Measurements from ENCODE around the gene CNTNAP2.

CNTNAP2 gene

GRCh38 chr7:146116521-146117222 lies at the start of gene CNTNAP2:
TSS of gene CNTNAP2 (plus strand) at chr7:146116801. CDS start at chr7:146116877, 76 bp downstream.
- no peak for DNase-seq

GRCh38 chr7:146067880-146068279 lies 48.7 kb upstream of the CNTNAP2 start:
- no peak for DNase-seq

- no peak for DNase-seq
Observed at GRCh38 chr7:146074195-146074765, 42.3 kb upstream of the CNTNAP2 start.

GRCh38 chr7:146076344-146076743 lies 40.3 kb upstream of the CNTNAP2 start:
- no peak for DNase-seq

- no peak for DNase-seq
Observed at GRCh38 chr7:146084086-146084485, 32.5 kb upstream of the CNTNAP2 start.

- peak; percentile 16 for DNase-seq
Observed at GRCh38 chr7:146090023-146090645, 26.5 kb upstream of the CNTNAP2 start.

GRCh38 chr7:146094356-146094755 lies 22.2 kb upstream of the CNTNAP2 start:
- no peak for DNase-seq

GRCh38 chr7:146096994-146097393 lies 19.6 kb upstream of the CNTNAP2 start:
- DNase-seq = no peak

GRCh38 chr7:146106319-146106718 lies 10.3 kb upstream of the CNTNAP2 start:
- DNase-seq = no peak

GRCh38 chr7:146112755-146113154 lies 3.8 kb upstream of the CNTNAP2 start:
- no peak for DNase-seq

- DNase-seq = no peak
Observed at GRCh38 chr7:146115548-146115850, 1.1 kb upstream of the CNTNAP2 start.

- peak; percentile 13 for DNase-seq
Observed at GRCh38 chr7:146115851-146116520, 615 bp upstream of the CNTNAP2 start.

GRCh38 chr7:146117576-146117975 lies 975 bp downstream of the CNTNAP2 start:
- no peak for DNase-seq

- no peak for DNase-seq
Observed at GRCh38 chr7:146119002-146119401, 2.4 kb downstream of the CNTNAP2 start.

GRCh38 chr7:146123715-146124114 lies 7.1 kb downstream of the CNTNAP2 start:
- DNase-seq = no peak

- no peak for DNase-seq
Observed at GRCh38 chr7:146126767-146127509, 10.3 kb downstream of the CNTNAP2 start.

- DNase-seq = no peak
Observed at GRCh38 chr7:146129296-146129695, 12.7 kb downstream of the CNTNAP2 start.

- DNase-seq = no peak
Observed at GRCh38 chr7:146129997-146130396, 13.4 kb downstream of the CNTNAP2 start.

GRCh38 chr7:146131701-146132100 lies 15.1 kb downstream of the CNTNAP2 start:
- no peak for DNase-seq

- no peak for DNase-seq
Observed at GRCh38 chr7:146136357-146136875, 19.8 kb downstream of the CNTNAP2 start.

GRCh38 chr7:146138926-146139325 lies 22.3 kb downstream of the CNTNAP2 start:
- no peak for DNase-seq

GRCh38 chr7:146146831-146147486 lies 30.4 kb downstream of the CNTNAP2 start:
- DNase-seq = no peak

Measured in suppressor macrophage treated with lipopolysaccharide for 4 hours (primary cell).